Ovary (tissue), 9 donors: Measurements from ENCODE around the gene SHPK. TPM values are rescaled to one million over a fixed set of nuclear protein-coding genes. Genes with fewer than 3 reads are reported as not detected.

Experiments
- DNase-seq, 5 donors: peaks; one replicate each; pipeline ENCODE4 v3.0.0-alpha.2; 2019 to 2020
- H3K27ac ChIP-seq, 2 donors: fragments of 200-600 bp; one replicate each; pipeline versions ENCODE4 v1.5.1 to v1.8.0; 2019 to 2022
- H3K27me3 ChIP-seq: fragments of 200-600 bp; one replicate; pipeline ENCODE4 v1.8.0; 2022
- H3K36me3 ChIP-seq: fragments of 200-600 bp; sonication (generic); one replicate; pipeline ENCODE4 v1.5.1; 2019
- H3K4me1 ChIP-seq: one replicate; pipeline ENCODE4 v1.8.1; 2013; ENCODE audit warnings: mild to moderate bottlenecking, moderate library complexity; ENCODE audit not compliant: insufficient read depth
- H3K4me3 ChIP-seq: fragments of 200-600 bp; sonication (generic); one replicate; pipeline ENCODE4 v1.5.1; 2017
- H3K9me3 ChIP-seq, 2 donors: fragments of 200-600 bp in 1 of 2; sonication (generic) in 1 of 2; one replicate each; pipeline versions ENCODE4 v1.5.1 to v1.8.1; 2013 to 2019; ENCODE audit warnings: mild to moderate bottlenecking in 1 of 2, moderate library complexity in 1 of 2
- CTCF ChIP-seq, 3 donors: fragments of 450-650 bp in 2 of 3; fragments of 200-600 bp in 1 of 3; IDR thresholded peaks; one replicate each; pipeline versions ENCODE4 v1.5.1 to v1.8.0; 2016 to 2022; ENCODE audit warnings: antibody characterized with exemption in 3 of 3, mild to moderate bottlenecking in 1 of 3
- EP300 ChIP-seq: sonication (generic); formaldehyde crosslinking; IDR thresholded peaks from one replicate; pipeline ENCODE4 v1.6.1; 2017; ENCODE audit warnings: antibody characterized with exemption
- POLR2A ChIP-seq: fragments of 450-650 bp; IDR thresholded peaks from one replicate; pipeline ENCODE4 v1.6.1; 2017; ENCODE audit warnings: antibody characterized with exemption, mild to moderate bottlenecking, moderate library complexity
- WGBS, 3 donors: extraction: QIAGEN DNeasy Blood & Tissue Kit in 1 of 3; methylation state at CpG; one replicate each; pipeline versions ENCODE4 v1.1.5 to v1.1.7; 2013 to 2017; 5-methylcytosine and 5-hydroxymethylcytosine counted together
- intact Hi-C, 4 donors: fragments of 100-400 bp; cut with DNase I; formaldehyde crosslinking; loops; one replicate each; pipeline versions ENCODE4 v1.11.0 to v1.15.1; 2022 to 2023
- polyA plus RNA-seq, 2 donors: library from polyadenylated mRNA; stranded (reverse); fragments of 200-250 nt in 1 of 2; fragments of 350-450 nt in 1 of 2; fragmentation: Illumina TruSeq in 1 of 2; extraction: RNeasy Lipid Tissue Mini Kit (QIAGEN cat#74804) in 1 of 2; gene quantifications; one replicate each; pipeline ENCODE4 v1.2.3, GENCODE V29; 2013 to 2014
- total RNA-seq, 7 donors: library from RNA; depleted of rRNA in 2 of 7; stranded (reverse); fragments of >200 nt in 2 of 7; fragmentation: NEBNext Ultra II Directional in 3 of 7; extraction: Animal tissue kit (Norgen Biotek cat#: 25700) in 3 of 7; gene quantifications; one replicate each; pipeline versions ENCODE4 v1.1.0 to v1.2.4, GENCODE V29; 2016 to 2023
- donor health status: DM: no; HTN: no; CAD: no; lungs with moderate emphysema.
- donor health status: DM: no; HTN: no; CAD: no.
- donor health status: Bipolar disorder and iron deficiency.
- donor health status: DM: yes; HTN: yes; CAD: no.
- donor health status: DM: no; HTN: no; CAD: no.
- donor health status: DM: yes; HTN: yes; CAD: no.

Gene SHPK
- total and polyA plus RNA-seq, 9 donors = 6.6 to 16.6 (median 13.0) TPM

- H3K9me3 ChIP-seq = no peaks in the 10 kb centered on the region
- no peak for TF ChIP-seq EP300
- TF ChIP-seq CTCF (IDR thresholded peaks at IDR 0.05) = no peak
- no peak for TF ChIP-seq POLR2A
- H3K36me3 ChIP-seq = no peaks in the 10 kb centered on the region
- no peaks in the 10 kb centered on the region for H3K27me3 ChIP-seq
- 84 to 86% (median 86%) methylated on average over 12 of the region's 12 CpGs for WGBS, 3 donors
- H3K4me3 ChIP-seq = no peak overlapping the region
- no peak for DNase-seq
- intact Hi-C loops = no loop called here
- no peak overlapping the region for H3K27ac ChIP-seq
- H3K4me1 ChIP-seq = no peaks in the 10 kb centered on the region
Observed at GRCh38 chr17:3647251-3647650, 11.2 kb upstream of the SHPK start.

- no peak for DNase-seq
- WGBS, 3 donors = 87 to 92% (median 88%) methylated on average over 5 of the region's 5 CpGs
- Histone ChIP-seq H3K4me3 (no peak overlapping the region), H3K27me3 (no peaks in the 10 kb centered on the region), H3K27ac (no peak overlapping the region), H3K4me1 (peaks cover 8% of the 10 kb centered on the region), H3K36me3 (no peaks in the 10 kb centered on the region), H3K9me3 (no peaks in the 10 kb centered on the region)
- TF ChIP-seq CTCF (IDR thresholded peaks at IDR 0.05) (no peak), EP300 (no peak), POLR2A (no peak)
- intact Hi-C loops = no loop called here
Observed at GRCh38 chr17:3645310-3645709, 9.3 kb upstream of the SHPK start.

GRCh38 chr17:3643889-3644349 is 7.9 kb upstream of the SHPK start:
- no peak for TF ChIP-seq CTCF (IDR thresholded peaks at IDR 0.05)
- no peak for TF ChIP-seq POLR2A
- no peak for TF ChIP-seq EP300
- Histone ChIP-seq H3K27me3 (no peaks in the 10 kb centered on the region), H3K9me3 (no peaks in the 10 kb centered on the region), H3K27ac (no peak overlapping the region), H3K4me3 (no peak overlapping the region), H3K4me1 (peaks cover 10% of the 10 kb centered on the region), H3K36me3 (no peaks in the 10 kb centered on the region)
- DNase-seq = no peak
- WGBS, 3 donors = 94% methylated on average over 4 of the region's 4 CpGs
- intact Hi-C loops = no loop called here

GRCh38 chr17:3641717-3642486 is 5.9 kb upstream of the SHPK start:
- H3K9me3 ChIP-seq = no peaks in the 10 kb centered on the region
- no peaks in the 10 kb centered on the region for H3K27me3 ChIP-seq
- intact Hi-C loops = no loop called here
- no peak for DNase-seq
- no peak overlapping the region for H3K27ac ChIP-seq
- 87 to 90% (median 89%) methylated on average over 19 of the region's 19 CpGs for WGBS, 3 donors
- no peak overlapping the region for H3K4me3 ChIP-seq
- TF ChIP-seq POLR2A = no peak
- no peak for TF ChIP-seq EP300
- H3K4me1 ChIP-seq = peaks cover 13% of the 10 kb centered on the region
- no peaks in the 10 kb centered on the region for H3K36me3 ChIP-seq

- Histone ChIP-seq H3K27ac (peak overlapping the region in 1 of 2 donors; percentile 73), H3K9me3 (no peaks in the 10 kb centered on the region), H3K4me3 (no peak overlapping the region), H3K27me3 (no peaks in the 10 kb centered on the region), H3K4me1 (peaks cover 13% of the 10 kb centered on the region), H3K36me3 (no peaks in the 10 kb centered on the region)
- intact Hi-C loops = no loop called here
- DNase-seq = no peak
- WGBS, 3 donors = 25 to 33% (median 27%) methylated on average over 3 of the region's 3 CpGs
- TF ChIP-seq EP300 (no peak), POLR2A (no peak), CTCF (IDR thresholded peaks at IDR 0.05) (no peak)
Observed at GRCh38 chr17:3641014-3641413, 5.0 kb upstream of the SHPK start.
